Omental fat pad (tissue), 4 donors: Measurements from ENCODE around the gene ADAMTS6. TPM values are rescaled to one million over a fixed set of nuclear protein-coding genes. Genes with fewer than 3 reads are reported as not detected.
A peak's percentile ranks its signal among the peaks of the same experiment; 100 is the strongest.
"Not testable (repeated sequence)": the region's sequence is repeated elsewhere in the genome, so short reads cannot be mapped to it uniquely, and the experiment has no call there.

ENCODE experiments used
- ATAC-seq: fragments of 150-250 bp; one replicate; pipeline ENCODE4 v1.9.1; 2016; ENCODE audit warnings: mild to moderate bottlenecking, moderate library complexity; ENCODE audit not compliant: low FRiP score
- DNase-seq: peaks from one replicate; pipeline ENCODE4 v3.0.0-alpha.2; 2019; ENCODE audit warnings: low spot score
- CTCF ChIP-seq, 3 donors: fragments of 450-650 bp; IDR thresholded peaks; one replicate each; pipeline ENCODE4 v1.5.1; 2016 to 2017; ENCODE audit warnings: antibody characterized with exemption in 3 of 3, mild to moderate bottlenecking in 3 of 3, moderate library complexity in 2 of 3
- total RNA-seq, 4 donors: library from RNA; depleted of rRNA; stranded (reverse); fragments of >200 nt; gene quantifications; one replicate each; pipeline ENCODE4 v1.1.0, GENCODE V29; 2016

The ADAMTS6 gene
- total RNA-seq: 1 to 10 TPM; 1.8 to 8.0 (median 3.0) TPM

GRCh38 chr5:65481635-65482295 lies at the start of gene ADAMTS6:
Gene ADAMTS6 (minus strand): TSS chr5:65481920. CDS start chr5:65473673, 8,247 bp downstream.
- ATAC-seq (peak; percentile 90), DNase-seq (peak; percentile 79)
- no peak for TF ChIP-seq CTCF (IDR thresholded peaks at IDR 0.05)

- DNase-seq: no peak
- no peak for ATAC-seq
- no peak for TF ChIP-seq CTCF (IDR thresholded peaks at IDR 0.05)
These were observed 49.2 kb upstream of the ADAMTS6 start for GRCh38 chr5:65530904-65531303.

GRCh38 chr5:65525726-65526125 lies 44.0 kb upstream of the ADAMTS6 start:
- no peak for TF ChIP-seq CTCF (IDR thresholded peaks at IDR 0.05)
- DNase-seq (no peak), ATAC-seq (no peak)

- ATAC-seq (no peak), DNase-seq (no peak)
- TF ChIP-seq CTCF (IDR thresholded peaks at IDR 0.05): no peak
These were observed 30.6 kb upstream of the ADAMTS6 start for GRCh38 chr5:65512170-65512937.

GRCh38 chr5:65508978-65509377 lies 27.3 kb upstream of the ADAMTS6 start:
- DNase-seq: no peak
- ATAC-seq: no peak
- no peak for TF ChIP-seq CTCF (IDR thresholded peaks at IDR 0.05)

GRCh38 chr5:65506961-65507360 lies 25.2 kb upstream of the ADAMTS6 start:
- TF ChIP-seq CTCF (IDR thresholded peaks at IDR 0.05): no peak

GRCh38 chr5:65489119-65489518 lies 7.4 kb upstream of the ADAMTS6 start:
- no peak for TF ChIP-seq CTCF (IDR thresholded peaks at IDR 0.05)
- ATAC-seq: no peak
- no peak for DNase-seq

More at GRCh38 chr5:65506961-65507360, 25.2 kb upstream of the ADAMTS6 start:
- ATAC-seq: no peak
- DNase-seq: no peak

- ATAC-seq: not testable (repeated sequence)
These were observed 6.4 kb upstream of the ADAMTS6 start for GRCh38 chr5:65488038-65488687.

GRCh38 chr5:65486803-65487202 lies 5.1 kb upstream of the ADAMTS6 start:
- DNase-seq, ATAC-seq: not testable (repeated sequence)

More at GRCh38 chr5:65488038-65488687, 6.4 kb upstream of the ADAMTS6 start:
- not testable (repeated sequence) for DNase-seq
